SIG-M5 treated with dmso at 0.1 percent for 504 hours (cell line): ENCODE results near the gene PDE2A.

Source experiments
- DNase-seq: peaks from one replicate; lab custom pipeline; 2025; ENCODE audit not compliant: unreplicated experiment; lab: John Stamatoyannopoulos, UW

The PDE2A gene

GRCh38 chr11:72673943-72674828 lies at the start of gene PDE2A:
Gene PDE2A (minus strand): TSS chr11:72674422. CDS start chr11:72674207, 215 bp downstream.
- no peak for DNase-seq

GRCh38 chr11:72723508-72723907 lies 49.3 kb upstream of the PDE2A start:
- DNase-seq: no peak

GRCh38 chr11:72722050-72722748 lies 48.0 kb upstream of the PDE2A start:
- peak; percentile 92 for DNase-seq

- no peak for DNase-seq
Measured at GRCh38 chr11:72721689-72722049, 47.4 kb upstream of the PDE2A start.

GRCh38 chr11:72721276-72721675 lies 47.1 kb upstream of the PDE2A start:
- DNase-seq: no peak

GRCh38 chr11:72720784-72721183 lies 46.6 kb upstream of the PDE2A start:
- no peak for DNase-seq

- DNase-seq: peak; percentile 6
Measured at GRCh38 chr11:72720047-72720446, 45.8 kb upstream of the PDE2A start.

- no peak for DNase-seq
Measured at GRCh38 chr11:72719551-72719950, 45.3 kb upstream of the PDE2A start.

GRCh38 chr11:72719144-72719543 lies 44.9 kb upstream of the PDE2A start:
- DNase-seq: no peak

GRCh38 chr11:72718101-72718501 lies 43.9 kb upstream of the PDE2A start:
- no peak for DNase-seq

- DNase-seq: no peak
Measured at GRCh38 chr11:72716788-72717435, 42.7 kb upstream of the PDE2A start.

GRCh38 chr11:72716290-72716689 lies 42.1 kb upstream of the PDE2A start:
- DNase-seq: no peak

GRCh38 chr11:72712841-72713240 lies 38.6 kb upstream of the PDE2A start:
- DNase-seq: no peak

- DNase-seq: no peak
Measured at GRCh38 chr11:72712168-72712751, 38.0 kb upstream of the PDE2A start.

GRCh38 chr11:72711141-72711540 lies 36.9 kb upstream of the PDE2A start:
- no peak for DNase-seq

- DNase-seq: no peak
Measured at GRCh38 chr11:72710278-72710677, 36.1 kb upstream of the PDE2A start.

- no peak for DNase-seq
Measured at GRCh38 chr11:72709478-72710238, 35.4 kb upstream of the PDE2A start.

GRCh38 chr11:72707032-72707431 lies 32.8 kb upstream of the PDE2A start:
- DNase-seq: no peak

- no peak for DNase-seq
Measured at GRCh38 chr11:72706579-72706978, 32.4 kb upstream of the PDE2A start.

- no peak for DNase-seq
Measured at GRCh38 chr11:72705442-72706365, 31.5 kb upstream of the PDE2A start.
